Activated T-helper 1 cell treated with Interleukin-2 at 50 U/mL for 16 hours (primary cell): Measurements from ENCODE around the gene SLF2.
"Not testable (repeated sequence)": the region's sequence is repeated elsewhere in the genome, so short reads cannot be mapped to it uniquely, and the experiment has no call there.

Experiments
- DNase-seq: peaks from one replicate; pipeline ENCODE4 v3.0.0-alpha.2; 2020; ENCODE audit warnings: low read depth

SLF2 gene

DNA sequence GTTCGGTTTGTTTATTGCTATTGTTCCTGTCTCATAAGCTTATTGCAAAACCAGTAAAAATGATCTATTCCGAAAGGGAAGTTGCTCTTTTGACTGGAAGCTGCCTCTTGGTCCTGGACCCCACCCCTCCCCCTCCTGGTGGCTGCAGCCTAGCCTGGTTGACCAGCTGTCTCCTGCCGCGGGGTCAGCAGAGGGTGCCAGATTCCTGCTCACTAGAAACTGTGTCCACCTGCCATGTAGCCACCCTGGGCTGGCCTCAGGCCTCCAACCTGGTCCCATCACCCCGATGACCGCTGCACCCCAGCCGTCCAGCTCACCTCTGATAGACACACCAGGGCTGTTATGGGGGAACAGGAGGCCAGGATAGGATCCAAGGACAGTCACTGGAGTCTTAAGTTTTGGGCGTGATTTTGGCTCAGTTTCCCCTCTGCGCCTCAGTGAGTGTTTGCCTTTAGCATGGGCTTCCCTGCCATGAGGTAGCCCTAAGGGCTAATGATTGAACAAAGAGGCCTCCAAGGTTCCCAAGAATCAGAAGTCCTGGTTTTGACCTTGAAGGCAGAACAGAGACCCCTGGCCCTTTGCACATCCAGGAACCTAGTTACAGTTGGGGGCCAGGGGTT is 32.9 kb upstream of the SLF2 start:
- DNase-seq = no peak

DNA sequence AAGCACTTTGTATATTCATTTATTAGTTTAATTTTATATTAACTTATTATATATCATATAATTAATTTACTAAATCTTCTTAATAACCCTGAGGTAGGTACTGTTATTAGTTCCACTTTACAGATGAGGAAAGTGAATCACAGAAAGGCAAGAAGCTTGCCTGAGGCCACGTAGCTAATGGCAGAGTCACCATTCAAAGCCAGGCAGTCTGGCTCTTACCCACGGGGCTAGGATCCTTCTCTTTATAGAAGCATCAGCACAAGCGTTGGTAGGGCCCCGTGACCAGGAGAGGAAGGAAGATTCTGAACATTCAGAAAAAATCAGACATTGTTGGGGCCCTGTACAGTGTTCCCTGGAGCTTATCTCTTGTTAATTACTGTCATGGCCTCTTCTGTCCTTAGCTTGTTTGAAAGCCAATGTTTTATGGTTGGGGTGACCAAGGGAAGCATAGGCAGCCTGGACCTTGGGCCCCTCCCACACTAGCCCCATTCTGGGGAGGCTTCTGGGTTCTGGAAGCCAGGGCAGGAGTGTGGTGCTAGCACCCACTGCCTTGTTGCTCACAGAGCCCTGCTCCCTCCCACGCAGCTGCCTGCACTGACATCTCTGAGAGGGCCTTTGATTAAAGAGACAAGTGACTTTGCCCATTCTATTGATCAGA is 31.1 kb upstream of the SLF2 start:
- DNase-seq = no peak

DNA sequence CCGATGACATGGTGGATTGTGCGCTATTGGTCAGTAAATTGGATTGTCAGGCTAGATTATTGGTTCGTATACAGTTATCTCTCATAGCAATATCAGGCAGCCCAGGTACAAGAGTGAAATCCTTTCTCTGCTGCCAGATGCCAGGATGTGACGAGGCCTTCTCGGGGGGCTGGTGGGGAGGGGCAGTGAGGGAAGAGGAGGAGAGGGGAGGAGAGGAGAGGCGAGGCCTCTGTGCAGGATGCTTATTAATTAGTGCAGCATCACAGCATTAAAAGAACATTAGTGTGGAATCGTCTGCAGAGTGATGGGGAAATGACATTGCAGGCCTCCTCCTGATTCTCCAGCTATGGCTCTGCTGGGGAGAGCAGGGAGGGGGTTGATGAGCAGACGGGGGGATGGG is 30.5 kb upstream of the SLF2 start:
- DNase-seq = no peak

DNA sequence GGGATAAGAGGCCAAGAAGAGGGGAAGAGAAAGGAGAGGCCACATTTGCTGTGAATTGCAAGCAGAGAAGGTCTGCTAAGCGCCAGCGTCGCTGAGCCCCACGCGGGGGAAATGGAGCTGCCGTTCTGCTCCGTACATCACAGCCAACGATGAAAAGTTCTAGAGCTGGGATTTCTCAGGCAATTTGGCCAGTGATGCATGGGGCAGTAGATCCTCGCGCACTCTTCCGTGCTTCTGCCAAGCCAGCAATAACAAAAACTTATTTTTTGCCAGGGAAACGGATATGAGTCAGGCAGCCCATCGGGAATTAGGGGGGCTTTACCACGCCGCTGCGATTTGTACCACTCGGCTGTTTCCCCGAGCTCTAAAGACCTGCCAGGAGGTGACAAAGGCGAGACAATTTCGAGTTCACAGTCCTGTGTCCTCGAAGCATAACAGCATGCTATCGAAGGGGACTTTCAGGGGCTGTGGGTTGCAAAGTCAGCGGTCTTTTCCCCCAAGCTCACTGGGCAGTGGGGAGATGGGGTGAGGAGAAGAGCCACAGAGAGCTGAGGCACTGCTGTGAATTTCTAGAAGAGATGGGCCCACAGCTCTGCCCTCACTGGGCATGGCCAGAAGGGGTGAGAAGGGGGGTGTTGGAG is 30.0 kb upstream of the SLF2 start:
- DNase-seq = no peak

DNA sequence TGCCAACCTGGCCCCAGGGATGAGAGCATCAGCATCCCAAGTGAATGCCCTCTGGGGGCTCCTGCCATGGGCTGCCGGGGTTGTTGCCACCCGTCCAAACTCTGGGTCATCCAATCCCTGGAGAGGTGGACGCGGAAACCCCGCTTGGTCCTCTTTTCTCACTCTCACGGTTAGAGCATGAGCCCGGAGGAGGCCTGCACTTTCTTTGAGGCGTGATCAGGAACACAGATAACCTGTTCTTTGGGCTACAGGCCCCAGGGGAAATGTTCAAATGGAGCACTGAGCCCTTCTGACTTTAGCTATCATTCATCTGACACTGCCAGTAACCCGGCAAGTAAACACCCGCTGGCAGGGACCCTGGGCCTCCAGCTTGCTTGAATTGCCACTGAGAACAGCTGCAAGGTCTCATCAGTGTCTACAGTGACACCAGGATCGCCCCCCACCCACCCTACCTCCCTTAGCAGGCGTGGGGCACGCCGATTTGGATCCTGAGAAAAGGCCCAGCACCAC is 29.4 kb upstream of the SLF2 start:
- DNase-seq = no peak

DNA sequence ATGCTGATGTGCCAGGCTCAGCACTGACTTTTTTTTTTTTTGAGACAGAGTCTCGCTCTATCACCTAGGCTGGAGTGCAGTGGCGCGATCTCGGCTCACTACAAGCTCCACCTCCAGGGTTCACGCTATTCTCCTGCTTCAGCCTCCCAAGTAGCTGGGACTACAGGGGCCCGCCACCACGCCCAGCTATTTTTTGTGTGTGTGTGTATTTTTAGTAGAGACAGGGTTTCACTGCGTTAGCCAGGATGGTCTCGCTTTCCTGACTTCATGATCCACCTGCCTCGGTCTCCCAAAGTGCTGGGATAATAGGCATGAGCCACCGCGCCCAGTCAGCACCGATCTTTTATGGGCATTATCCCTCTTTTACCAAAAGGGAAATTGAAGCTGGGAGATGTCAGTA is 27.2 kb upstream of the SLF2 start:
- DNase-seq = not testable (repeated sequence)

DNA sequence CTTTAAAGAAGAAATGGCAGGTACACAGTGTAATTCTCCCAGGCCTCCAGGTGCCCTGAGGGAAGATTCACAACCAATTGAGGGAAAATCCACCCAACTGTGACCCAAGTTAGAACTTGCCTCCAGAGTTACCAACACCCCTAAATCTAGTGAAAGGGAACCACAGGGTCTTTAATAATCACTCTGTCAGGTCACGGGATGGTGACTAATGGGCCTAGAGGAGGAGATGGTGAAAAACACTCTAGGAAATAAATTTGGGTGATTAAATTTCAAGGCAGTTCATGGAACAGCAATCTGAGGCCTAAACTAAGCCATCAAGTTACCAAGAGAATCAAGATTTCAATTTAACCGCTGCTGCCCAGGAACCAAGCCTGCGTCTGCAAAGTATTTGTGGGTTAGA is 26.7 kb upstream of the SLF2 start:
- no peak for DNase-seq

DNA sequence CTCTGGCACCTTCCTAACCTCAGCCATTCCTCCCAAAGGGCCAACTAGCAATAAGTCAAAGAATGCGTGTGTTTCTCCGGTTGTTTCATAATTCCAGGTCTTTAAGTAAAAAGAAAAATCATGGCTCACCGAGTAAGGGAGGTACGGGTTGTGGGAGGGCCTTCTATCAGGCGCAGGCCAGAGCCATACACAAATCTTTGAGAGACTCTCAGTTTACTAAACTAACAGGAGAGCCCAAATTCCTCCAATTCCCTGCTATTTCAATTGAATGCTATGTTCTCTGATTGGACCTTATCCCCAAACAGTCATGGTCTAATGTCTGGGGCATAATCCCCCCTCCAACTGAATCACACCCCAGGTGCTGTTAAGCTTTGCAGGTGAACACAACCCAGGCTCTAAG is 26.2 kb upstream of the SLF2 start:
- DNase-seq = no peak

DNA sequence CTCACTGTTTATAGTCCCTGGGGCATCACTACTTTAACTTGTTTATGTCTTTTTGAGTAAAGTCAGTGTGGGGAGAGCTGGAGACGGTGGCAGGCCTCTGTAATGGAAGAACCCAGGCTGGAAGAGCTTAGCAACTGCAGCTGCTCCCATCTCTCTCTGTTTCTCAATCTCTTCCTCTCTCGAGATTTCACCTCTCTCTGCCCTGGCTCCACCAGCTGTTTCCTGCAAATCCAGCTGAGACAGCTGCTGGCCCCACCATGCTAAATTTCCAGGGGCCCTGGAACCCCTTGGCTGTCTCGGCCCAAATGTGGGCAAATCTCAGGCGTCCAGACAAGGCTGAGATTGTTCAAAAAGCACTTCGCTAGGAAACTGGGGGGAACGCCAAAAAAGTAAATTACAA is 25.8 kb upstream of the SLF2 start:
- no peak for DNase-seq

DNA sequence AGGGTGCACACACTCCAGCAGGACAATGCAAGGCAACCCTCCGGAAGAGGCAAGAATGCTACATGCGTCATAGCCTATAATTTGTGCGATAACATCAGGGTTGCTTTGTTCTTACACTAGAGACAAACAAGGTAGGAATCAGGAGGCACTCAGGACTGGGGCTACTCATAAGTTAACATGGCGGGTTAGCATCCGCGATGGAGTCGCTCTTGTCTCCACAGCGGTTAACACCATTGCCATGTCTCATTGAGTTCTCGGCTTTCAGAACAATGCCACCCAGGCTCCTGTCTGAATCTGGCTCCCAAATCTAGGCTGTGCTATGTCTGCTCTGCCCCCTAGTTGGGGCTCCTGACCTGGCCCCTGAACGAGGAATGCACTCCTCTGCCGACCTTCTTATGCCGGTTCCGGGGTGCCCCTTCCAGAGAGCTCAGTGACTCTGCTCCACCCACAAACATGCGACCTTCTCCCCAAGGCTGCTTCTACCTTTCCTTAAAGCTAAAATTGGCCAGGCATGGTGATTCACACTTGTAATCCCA is 24.9 kb upstream of the SLF2 start:
- DNase-seq = no peak

DNA sequence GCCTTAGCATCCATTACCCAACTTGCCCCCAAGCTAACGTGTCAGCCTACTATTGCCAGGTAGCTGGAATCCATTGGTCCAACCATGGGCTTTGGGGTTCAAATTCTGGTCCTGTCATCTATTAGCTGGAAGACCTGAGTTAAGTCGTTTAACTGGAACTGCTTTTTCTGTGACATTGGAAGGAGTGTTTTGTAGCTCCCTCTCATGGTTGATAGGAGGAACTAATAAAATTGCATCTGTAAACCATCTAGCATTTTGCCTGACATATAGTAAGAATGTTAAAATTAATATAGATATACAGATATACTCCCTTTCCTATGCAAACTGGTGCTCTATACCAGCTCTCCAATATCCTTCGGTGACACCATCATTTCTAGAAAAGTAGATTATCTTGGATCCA is 23.8 kb upstream of the SLF2 start:
- DNase-seq = no peak

DNA sequence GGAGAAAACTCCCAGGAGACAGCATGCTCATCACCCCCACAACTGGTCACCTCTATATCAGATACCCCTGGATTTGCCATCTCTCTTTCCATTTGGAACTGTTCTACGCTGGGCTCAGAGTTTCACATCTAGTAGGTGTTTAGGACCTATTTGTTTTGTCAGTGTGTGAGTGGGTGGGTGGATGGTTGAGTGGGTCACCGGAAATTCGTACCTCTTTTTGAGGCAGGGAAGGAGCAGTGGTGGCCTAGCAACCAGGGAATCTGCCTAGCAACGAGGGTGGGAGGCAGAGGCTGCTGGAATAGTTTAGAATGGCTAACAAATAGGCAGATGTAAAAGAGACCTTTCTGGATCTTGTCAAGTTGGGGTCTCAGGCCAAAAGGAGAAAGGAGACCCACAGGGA is 23.2 kb upstream of the SLF2 start:
- no peak for DNase-seq

DNA sequence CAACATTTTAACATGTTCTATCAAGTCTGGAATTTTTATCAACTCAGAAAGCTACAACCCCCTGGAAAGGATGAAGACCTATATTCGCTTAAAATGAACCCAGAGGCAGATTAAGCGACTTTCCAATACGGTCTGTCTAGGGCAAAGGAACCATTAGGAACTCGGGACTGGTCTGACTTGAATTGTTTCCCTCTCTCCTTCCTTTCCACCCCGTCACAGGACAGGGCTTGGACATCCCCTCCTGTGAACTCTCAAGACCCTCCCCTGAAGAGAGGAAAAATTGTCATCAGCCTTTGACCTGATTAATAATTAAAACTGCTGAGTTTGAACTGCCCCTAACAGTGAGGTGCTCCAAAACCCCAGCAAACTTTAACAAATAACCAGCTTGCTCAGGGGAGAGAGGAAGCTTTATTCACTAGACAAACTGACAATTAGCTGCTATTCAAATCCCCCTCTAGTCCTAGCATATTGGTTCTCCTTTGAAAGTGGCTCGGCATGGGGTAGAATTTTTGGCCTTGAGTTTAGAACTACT is 22.6 kb upstream of the SLF2 start:
- no peak for DNase-seq

DNA sequence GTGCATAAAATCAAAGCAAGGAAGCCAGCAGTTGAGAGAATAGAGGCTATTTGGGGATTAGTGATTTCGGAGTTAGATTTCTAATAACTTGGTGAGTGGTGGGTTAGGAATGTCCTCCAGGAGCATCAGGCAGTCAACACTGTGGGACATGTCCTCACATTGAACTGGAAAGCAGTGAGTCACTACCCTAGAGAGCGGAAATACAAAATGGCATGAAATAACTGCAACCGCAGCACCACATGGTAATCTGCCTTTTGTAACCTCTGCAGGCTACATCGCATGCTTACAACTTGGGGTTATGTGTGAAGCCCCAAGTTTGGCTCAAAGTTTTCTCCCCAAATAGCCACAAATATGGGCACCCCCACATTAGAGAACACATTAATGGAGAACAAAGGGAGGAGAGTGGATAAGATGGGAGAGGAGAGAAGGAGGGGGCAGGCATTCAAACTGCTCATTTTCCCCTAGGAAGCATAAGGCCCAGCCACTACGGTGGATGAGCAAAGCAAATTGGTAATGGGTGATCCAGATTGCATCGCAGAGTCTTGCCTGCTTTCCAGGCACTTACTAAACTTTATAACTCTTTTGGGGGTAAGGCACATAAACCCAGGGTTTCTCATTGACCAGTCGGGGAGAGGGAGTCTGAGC is 22.0 kb upstream of the SLF2 start:
- DNase-seq = no peak

DNA sequence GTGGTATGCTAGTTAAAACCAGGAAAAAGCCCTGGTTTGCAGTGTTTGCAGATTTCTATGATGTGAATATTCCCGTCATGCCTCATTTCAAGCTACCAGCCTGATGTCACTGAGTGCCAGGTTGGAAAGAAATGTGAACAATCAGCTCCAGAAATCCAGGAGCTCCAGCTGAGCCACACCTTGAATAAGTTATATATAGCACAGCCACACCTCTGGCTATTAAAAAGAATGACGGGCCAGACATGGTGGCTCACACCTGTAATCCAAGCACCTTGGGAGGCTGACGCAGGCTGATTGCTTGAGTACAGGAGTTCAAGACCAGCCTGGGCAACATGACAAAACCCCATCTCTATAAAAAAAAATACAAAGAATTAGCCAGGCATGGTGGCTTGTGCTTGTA is 18.7 kb upstream of the SLF2 start:
- DNase-seq = no peak

DNA sequence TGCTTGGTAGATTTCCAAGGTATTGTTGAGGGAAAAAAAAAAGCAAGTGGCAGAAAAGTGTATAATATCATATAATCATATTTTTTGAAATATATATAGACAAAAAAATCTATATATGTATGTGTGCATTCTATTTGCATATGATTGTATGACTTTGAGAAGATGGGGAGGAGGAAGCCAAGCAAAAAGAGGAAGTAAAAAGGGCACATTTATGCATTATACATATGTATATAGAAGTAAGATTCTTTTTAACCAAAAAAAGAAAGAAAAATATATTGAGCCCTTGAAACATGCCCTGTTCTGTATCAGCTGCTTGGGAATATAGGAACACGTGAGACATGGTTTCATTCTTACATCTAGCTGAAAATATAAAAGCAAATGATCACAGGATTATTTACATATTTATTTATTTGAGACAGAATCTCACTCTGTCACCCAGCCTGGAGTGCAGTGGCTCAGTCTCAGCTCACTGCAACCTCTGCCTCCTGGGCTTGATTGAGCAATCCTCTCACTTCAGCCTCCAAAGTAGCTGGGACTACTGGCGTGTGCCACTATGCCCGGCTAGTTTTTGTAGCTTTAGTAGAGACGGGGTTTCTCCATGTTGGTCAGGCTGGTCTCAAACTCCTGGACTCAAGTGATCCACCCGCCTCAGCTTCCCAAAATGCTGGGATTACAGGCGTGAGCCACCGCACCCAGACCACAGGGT is 18.0 kb upstream of the SLF2 start:
- no peak for DNase-seq

DNA sequence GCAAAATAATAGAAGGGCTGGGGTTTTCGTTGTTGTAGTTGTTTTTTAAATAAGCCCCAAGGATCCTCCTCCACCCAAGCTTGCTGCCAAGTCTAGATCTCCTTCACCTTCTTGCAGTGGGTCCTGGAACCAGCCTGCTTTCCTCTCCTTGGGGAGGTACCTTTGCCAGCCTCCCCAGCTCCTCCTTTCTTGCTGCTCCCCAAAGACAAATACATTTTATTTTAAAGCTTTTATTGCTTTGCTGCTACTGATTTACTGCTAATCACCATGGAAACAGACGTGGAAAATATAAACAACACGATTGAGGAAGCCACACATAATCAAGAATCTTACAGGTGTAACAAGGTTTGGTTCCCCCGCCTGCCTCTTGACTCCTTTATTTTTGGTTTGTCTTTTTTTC is 17.4 kb upstream of the SLF2 start:
- DNase-seq = no peak

DNA sequence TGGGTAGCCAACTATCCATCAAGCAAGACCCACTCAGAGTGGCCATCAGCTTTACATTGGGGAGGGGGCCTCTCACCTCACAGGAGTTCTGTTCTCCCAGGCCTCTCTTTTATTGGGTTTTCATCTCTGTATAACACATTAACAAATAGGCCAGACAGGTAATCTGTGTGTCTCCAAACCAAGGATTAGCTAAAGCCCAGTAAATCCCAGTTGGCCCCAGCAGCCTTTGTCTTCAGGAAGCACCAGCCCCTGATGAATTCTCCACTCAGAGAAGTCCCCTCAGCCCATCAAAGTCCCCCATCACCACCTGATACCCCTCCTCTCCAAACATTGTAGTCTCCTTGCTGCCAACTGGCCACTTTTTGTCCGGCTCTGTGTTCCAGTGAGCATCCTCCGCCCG is 16.9 kb upstream of the SLF2 start:
- DNase-seq = no peak

DNA sequence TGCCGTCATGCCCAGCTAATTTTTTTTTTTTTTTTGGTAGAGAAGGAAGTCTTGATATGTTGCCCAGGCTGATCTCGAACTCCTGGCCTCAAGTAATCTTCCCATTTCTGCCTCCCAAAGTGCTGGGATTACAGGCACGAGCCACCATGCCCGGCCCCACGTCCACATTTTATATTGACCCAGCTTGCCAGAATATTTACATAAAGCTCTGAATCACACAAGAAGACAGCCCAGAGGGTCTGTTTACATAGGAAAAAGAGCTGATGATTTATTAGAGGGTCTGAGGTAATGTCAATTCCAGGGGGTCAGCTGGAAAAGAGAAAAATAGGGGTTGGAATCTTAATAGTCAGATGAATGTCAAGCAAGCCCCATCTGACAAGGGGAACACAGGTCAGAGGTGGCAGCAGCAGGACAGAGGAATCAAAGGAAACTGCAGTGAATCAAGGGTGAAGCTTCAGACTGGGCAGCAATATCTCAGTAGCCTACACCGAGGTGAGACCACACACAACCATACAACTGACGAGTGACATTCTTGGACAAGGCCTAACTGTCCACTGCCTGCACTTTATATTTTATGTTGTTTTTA is 15.8 kb upstream of the SLF2 start:
- DNase-seq = no peak

DNA sequence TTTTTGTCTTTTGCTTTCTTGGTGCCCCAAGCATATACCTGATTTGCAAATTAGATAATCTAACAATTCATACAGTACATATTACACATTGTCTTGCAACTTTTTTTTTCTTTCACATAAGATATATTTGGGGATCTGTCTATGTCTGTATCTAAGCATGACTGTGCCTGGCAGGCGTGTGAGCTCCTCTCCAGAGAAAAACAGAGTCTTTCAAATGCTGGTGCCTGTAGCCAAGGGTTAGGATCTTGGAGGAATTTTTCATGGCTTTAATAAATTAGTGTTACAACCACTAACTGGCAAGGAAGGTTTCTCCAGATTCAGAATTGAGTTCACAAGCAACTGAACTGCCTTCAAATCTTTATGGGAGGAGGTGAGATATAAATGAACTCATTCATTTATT is 14.8 kb upstream of the SLF2 start:
- DNase-seq = no peak

DNA sequence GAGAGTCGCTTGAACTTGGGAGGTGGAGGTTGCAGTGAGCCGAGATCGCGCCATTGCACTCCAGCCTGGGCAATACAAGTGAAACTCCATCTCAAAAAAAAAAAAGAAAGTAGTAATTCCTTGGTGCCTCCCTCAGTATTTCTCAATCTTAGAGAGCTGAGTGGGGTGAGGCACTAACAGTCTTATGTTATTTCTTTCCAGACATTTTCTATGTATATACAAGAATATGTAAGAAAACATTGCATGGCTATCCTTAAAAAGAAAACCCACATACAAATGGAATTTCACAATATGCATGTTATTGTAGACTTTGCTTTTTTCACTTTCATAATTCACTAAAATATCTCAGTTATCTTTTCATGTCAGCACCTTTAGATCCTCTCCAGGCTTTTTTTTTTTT is 13.6 kb upstream of the SLF2 start:
- no peak for DNase-seq

DNA sequence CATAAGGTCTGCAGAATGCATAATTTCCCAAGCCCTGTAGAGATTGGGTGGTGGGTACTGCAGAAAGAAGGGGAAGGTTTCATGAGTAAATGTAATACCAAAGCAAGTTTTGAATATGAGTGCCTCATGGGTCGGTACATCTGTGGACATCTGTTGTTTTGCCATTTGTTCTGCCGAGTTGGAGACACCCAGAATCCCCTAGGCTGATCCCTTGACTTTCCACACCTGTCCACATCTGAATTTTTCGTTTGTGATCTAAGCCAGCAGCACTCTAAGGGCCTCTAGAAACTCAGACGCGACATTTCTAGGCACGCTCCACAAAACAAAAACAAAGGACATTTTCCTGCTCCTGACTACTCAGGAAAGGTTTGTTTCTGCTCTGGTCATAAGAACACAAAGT is 11.7 kb upstream of the SLF2 start:
- no peak for DNase-seq
